ENCODE results near the gene GALNT15. TPM values are rescaled to one million over a fixed set of nuclear protein-coding genes. Genes with fewer than 3 reads are reported as not detected.

Gene GALNT15
- total RNA-seq: under 0.01 TPM

GRCh38 chr3:16174389-16174788 lies at the start of gene GALNT15:
Gene GALNT15 (plus strand): TSS chr3:16174680. CDS start chr3:16175152, 472 bp downstream.
- no peak for DNase-seq (ENCODE audit: low read depth in 2 of 3, low spot score in 2 of 3)

GRCh38 chr3:16126634-16127033 lies 47.8 kb upstream of the GALNT15 start:
- DNase-seq (ENCODE audit: low read depth in 2 of 3, low spot score in 2 of 3): no peak

- no peak for DNase-seq (ENCODE audit: low read depth in 2 of 3, low spot score in 2 of 3)
Observed at GRCh38 chr3:16127249-16127648, 47.2 kb upstream of the GALNT15 start.

GRCh38 chr3:16130066-16130465 lies 44.4 kb upstream of the GALNT15 start:
- no peak for DNase-seq (ENCODE audit: low read depth in 2 of 3, low spot score in 2 of 3)

GRCh38 chr3:16132190-16132589 lies 42.3 kb upstream of the GALNT15 start:
- no peak for DNase-seq (ENCODE audit: low read depth in 2 of 3, low spot score in 2 of 3)

- no peak for DNase-seq (ENCODE audit: low read depth in 2 of 3, low spot score in 2 of 3)
Observed at GRCh38 chr3:16132928-16133327, 41.6 kb upstream of the GALNT15 start.

GRCh38 chr3:16134173-16134928 lies 40.1 kb upstream of the GALNT15 start:
- no peak for DNase-seq (ENCODE audit: low read depth in 2 of 3, low spot score in 2 of 3)

- no peak for DNase-seq (ENCODE audit: low read depth in 2 of 3, low spot score in 2 of 3)
Observed at GRCh38 chr3:16136055-16136454, 38.4 kb upstream of the GALNT15 start.

- no peak for DNase-seq (ENCODE audit: low read depth in 2 of 3, low spot score in 2 of 3)
Observed at GRCh38 chr3:16137044-16137443, 37.4 kb upstream of the GALNT15 start.

GRCh38 chr3:16137977-16138376 lies 36.5 kb upstream of the GALNT15 start:
- no peak for DNase-seq (ENCODE audit: low read depth in 2 of 3, low spot score in 2 of 3)

GRCh38 chr3:16140116-16140893 lies 34.2 kb upstream of the GALNT15 start:
- no peak for DNase-seq (ENCODE audit: low read depth in 2 of 3, low spot score in 2 of 3)

GRCh38 chr3:16140894-16141285 lies 33.6 kb upstream of the GALNT15 start:
- DNase-seq (ENCODE audit: low read depth in 2 of 3, low spot score in 2 of 3): no peak

- no peak for DNase-seq (ENCODE audit: low read depth in 2 of 3, low spot score in 2 of 3)
Observed at GRCh38 chr3:16142350-16143025, 32.0 kb upstream of the GALNT15 start.

- no peak for DNase-seq (ENCODE audit: low read depth in 2 of 3, low spot score in 2 of 3)
Observed at GRCh38 chr3:16143861-16144447, 30.5 kb upstream of the GALNT15 start.

- DNase-seq (ENCODE audit: low read depth in 2 of 3, low spot score in 2 of 3): no peak
Observed at GRCh38 chr3:16145176-16145575, 29.3 kb upstream of the GALNT15 start.

- DNase-seq (ENCODE audit: low read depth in 2 of 3, low spot score in 2 of 3): no peak
Observed at GRCh38 chr3:16146015-16146730, 28.3 kb upstream of the GALNT15 start.

GRCh38 chr3:16147220-16147994 lies 27.1 kb upstream of the GALNT15 start:
- DNase-seq (ENCODE audit: low read depth in 2 of 3, low spot score in 2 of 3): peak in 2 of 3 donors; percentile 5 to 23

- DNase-seq (ENCODE audit: low read depth in 2 of 3, low spot score in 2 of 3): no peak
Observed at GRCh38 chr3:16148213-16148612, 26.3 kb upstream of the GALNT15 start.

GRCh38 chr3:16148783-16149182 lies 25.7 kb upstream of the GALNT15 start:
- no peak for DNase-seq (ENCODE audit: low read depth in 2 of 3, low spot score in 2 of 3)

GRCh38 chr3:16150285-16150684 lies 24.2 kb upstream of the GALNT15 start:
- DNase-seq (ENCODE audit: low read depth in 2 of 3, low spot score in 2 of 3): no peak
